ENCODE measurements around the gene MROH2A. TPM values are rescaled to one million over a fixed set of nuclear protein-coding genes. Genes with fewer than 3 reads are reported as not detected.

MROH2A gene
- total and polyA plus RNA-seq, 12 donors, result not detected

DNA sequence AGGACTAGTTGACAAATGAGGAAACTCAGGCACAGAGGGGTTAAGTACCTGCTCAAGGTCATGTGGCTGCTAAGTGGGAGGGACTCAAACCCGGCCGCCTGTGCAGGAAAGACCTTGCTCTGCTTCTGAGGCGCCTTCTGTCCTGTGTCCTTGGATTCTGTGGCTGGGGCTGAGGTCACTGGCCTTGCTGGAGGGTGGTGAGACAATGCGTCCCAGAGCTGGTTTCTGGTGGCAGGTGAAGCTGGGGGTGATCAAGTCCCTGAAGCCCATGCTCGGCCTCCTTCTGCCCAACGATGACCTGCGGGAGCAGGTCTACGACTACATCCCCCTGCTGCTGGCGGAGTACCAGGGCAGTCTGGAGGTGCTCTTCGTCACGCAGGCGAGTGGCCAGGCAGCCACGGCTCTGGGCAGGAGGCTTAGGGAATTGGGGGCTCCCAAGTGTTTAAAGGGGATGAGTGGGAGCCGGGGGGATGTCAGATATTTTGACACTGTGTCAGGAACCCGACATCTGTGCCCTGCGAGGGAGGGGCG lies 16.1 kb downstream of the MROH2A start:
- intact Hi-C loops (cut with DNase I), result no loop called here
- H3K27ac ChIP-seq, result no peak overlapping the region

DNA sequence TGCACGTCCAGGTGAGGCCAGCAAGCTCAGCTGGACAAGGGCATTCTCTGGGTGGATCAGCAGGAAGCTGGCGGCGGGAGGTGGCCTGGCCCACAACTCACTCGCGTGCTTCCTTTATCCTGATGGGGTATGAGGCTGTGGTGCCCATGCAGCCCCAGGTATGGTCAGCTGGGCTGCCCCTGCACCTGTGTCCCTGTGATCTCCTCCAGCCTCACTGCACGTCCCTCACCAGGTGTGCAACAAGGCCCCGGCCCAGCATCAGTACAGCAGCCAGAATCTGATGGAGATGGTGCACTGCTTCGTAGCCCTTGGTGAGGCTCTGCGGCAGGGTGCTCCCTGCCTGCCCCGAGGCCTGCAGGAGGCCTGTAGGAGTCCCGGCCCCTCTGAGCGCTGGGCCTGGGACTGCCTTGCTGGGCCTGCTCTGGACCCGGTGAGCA lies 17.6 kb downstream of the MROH2A start:
- 90 to 93% methylated on average over 13 of the region's 13 CpGs for WGBS, 2 donors

More for the DNA sequence above, 16.1 kb downstream of the MROH2A start:
- ATAC-seq (no peak), DNase-seq (no peak)
- Histone ChIP-seq H3K4me3 (no peak overlapping the region), H3K9me3 (peaks cover 0 to 4% (median 0%) of the 10 kb centered on the region in 11 donors), H3K36me3 (no peaks in the 10 kb centered on the region), H3K4me1 (no peaks in the 10 kb centered on the region), H3K27me3 (peaks cover 0 to 7% (median 0%) of the 10 kb centered on the region in 7 donors)
- WGBS, 2 donors, result 74 to 75% methylated on average over 17 of the region's 17 CpGs
- TF ChIP-seq, protein P1, sequence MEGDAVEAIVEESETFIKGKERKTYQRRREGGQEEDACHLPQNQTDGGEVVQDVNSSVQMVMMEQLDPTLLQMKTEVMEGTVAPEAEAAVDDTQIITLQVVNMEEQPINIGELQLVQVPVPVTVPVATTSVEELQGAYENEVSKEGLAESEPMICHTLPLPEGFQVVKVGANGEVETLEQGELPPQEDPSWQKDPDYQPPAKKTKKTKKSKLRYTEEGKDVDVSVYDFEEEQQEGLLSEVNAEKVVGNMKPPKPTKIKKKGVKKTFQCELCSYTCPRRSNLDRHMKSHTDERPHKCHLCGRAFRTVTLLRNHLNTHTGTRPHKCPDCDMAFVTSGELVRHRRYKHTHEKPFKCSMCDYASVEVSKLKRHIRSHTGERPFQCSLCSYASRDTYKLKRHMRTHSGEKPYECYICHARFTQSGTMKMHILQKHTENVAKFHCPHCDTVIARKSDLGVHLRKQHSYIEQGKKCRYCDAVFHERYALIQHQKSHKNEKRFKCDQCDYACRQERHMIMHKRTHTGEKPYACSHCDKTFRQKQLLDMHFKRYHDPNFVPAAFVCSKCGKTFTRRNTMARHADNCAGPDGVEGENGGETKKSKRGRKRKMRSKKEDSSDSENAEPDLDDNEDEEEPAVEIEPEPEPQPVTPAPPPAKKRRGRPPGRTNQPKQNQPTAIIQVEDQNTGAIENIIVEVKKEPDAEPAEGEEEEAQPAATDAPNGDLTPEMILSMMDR (IDR thresholded peaks at IDR 0.05), result no peak

DNA sequence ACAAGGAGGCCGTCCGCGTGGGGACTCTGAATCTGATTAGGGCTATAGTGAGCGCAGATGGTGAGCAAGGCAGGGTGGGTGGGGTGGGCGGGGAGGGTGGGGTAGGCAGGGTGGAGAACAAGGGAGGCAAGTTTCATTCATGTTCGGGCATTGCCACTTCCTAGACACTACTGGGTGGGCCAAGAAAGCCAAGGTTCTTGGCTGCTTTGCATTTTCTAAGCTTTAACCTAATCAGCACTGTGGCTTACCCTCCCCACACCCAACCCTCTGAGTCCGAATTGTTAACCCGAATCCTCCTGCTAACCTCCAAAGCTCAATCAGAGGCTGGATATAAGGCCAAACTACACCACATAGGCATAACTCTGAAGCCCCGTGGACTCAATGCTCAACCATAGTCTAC lies 18.1 kb downstream of the MROH2A start:
- DNase-seq, result no peak
- Histone ChIP-seq H3K4me1 (no peaks in the 10 kb centered on the region), H3K4me3 (no peak overlapping the region), H3K27me3 (peaks cover 0 to 7% (median 0%) of the 10 kb centered on the region in 7 donors), H3K9me3 (peaks cover 0 to 5% (median 0%) of the 10 kb centered on the region in 11 donors), H3K36me3 (no peaks in the 10 kb centered on the region), H3K27ac (no peak overlapping the region)
- intact Hi-C loops (cut with DNase I), result no loop called here
- 85 to 86% methylated on average over 9 of the region's 9 CpGs for WGBS, 2 donors
- TF ChIP-seq, protein P1 (IDR thresholded peaks at IDR 0.05), result no peak
- ATAC-seq, result no peak

More for the DNA sequence above, 17.6 kb downstream of the MROH2A start:
- TF ChIP-seq, protein P1 (IDR thresholded peaks at IDR 0.05), result no peak
- Histone ChIP-seq H3K4me3 (no peak overlapping the region), H3K27ac (no peak overlapping the region), H3K4me1 (no peaks in the 10 kb centered on the region), H3K9me3 (peaks cover 0 to 4% (median 0%) of the 10 kb centered on the region in 11 donors), H3K27me3 (peaks cover 0 to 7% (median 0%) of the 10 kb centered on the region in 7 donors), H3K36me3 (no peaks in the 10 kb centered on the region)
- DNase-seq (no peak), ATAC-seq (no peak)
- intact Hi-C loops (cut with DNase I), result no loop called here

DNA sequence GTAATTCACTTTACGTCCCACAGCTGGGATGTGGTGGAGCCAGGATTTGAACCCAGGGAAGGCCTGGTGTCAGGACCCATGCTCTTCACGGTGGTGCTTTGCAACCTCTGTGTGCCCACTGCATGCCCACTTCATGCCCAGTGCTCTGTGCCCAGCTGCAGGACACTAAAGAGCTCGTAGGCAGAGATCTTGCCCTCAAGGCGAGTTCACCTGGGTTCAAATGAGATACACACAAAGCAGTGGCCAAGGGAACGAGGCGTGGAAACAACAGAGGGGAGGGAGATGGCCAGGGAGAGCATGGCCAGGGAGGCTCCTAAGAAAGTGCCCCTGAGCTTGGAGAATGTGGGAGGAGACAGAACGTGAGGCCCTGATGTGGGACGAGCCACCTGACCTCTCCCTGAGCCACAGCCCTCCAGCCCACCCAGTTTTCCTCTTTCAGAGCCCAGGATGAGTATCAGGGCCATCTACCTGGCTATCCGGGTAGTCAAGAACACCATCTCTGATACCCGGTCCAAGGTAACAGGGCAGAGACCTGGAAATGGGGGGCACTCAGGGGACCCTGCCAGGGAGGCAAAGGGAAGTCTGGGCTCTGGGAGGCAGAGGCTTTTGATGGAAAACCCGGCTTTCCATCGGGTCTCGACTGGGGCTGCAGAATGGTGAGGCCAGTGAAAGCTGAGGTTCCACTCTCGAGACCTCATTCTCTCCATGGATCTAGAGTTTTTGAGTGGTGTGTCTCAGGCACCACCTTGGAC lies 20.4 kb downstream of the MROH2A start:
- peaks cover 0 to 5% (median 0%) of the 10 kb centered on the region in 11 donors for H3K9me3 ChIP-seq
- intact Hi-C loops (cut with DNase I), result no loop called here
- TF ChIP-seq, protein P1 (IDR thresholded peaks at IDR 0.05), result no peak
- peaks cover 0 to 7% (median 0%) of the 10 kb centered on the region in 7 donors for H3K27me3 ChIP-seq
- 76 to 79% methylated on average over 14 of the region's 14 CpGs for WGBS, 2 donors
- H3K36me3 ChIP-seq, result no peaks in the 10 kb centered on the region
- DNase-seq (no peak), ATAC-seq (no peak)
- no peak overlapping the region for H3K27ac ChIP-seq
- H3K4me3 ChIP-seq, result no peak overlapping the region
- H3K4me1 ChIP-seq, result no peaks in the 10 kb centered on the region
